ENCODE measurements around the gene RIC3.

The RIC3 gene

GRCh38 chr11:8081591-8082250 lies 87.1 kb downstream of the RIC3 start:
- no peak overlapping the region for H2BK12ac ChIP-seq (ENCODE audit: low read length in 2 of 2)
- H2BK15ac ChIP-seq (ENCODE audit: low read depth, poor library complexity, severe bottlenecking): no peak overlapping the region
- H3K27me3 ChIP-seq (ENCODE audit: control insufficient read depth in 1 of 2, insufficient read depth in 1 of 2, low read length in 2 of 2): peaks cover 0 to 84% of the 10 kb centered on the region in 2 experiments
- peak overlapping the region; percentile 55 for H2BK120ac ChIP-seq (ENCODE audit: low read depth, low read length)
- peak overlapping the region; percentile 58 to 77 for H3K4me3 ChIP-seq (ENCODE audit: insufficient read depth in 1 of 2, low read depth in 1 of 2, low read length in 2 of 2)
- peak overlapping the region; percentile 82 for H3K9ac ChIP-seq (ENCODE audit: low read length)
- H2AK5ac ChIP-seq (ENCODE audit: low read length, severe bottlenecking): no peak overlapping the region
- no peak overlapping the region for H3K27ac ChIP-seq (ENCODE audit: low read length, poor library complexity, severe bottlenecking)
- H4K91ac ChIP-seq (ENCODE audit: low read length): no peak overlapping the region
- H3K4ac ChIP-seq (ENCODE audit: low read depth in 1 of 2, low read length in 2 of 2): no peak overlapping the region
- peak overlapping the region in 1 of 2 experiments; percentile 28 for H3K18ac ChIP-seq (ENCODE audit: low read depth in 1 of 2, low read length in 2 of 2)
- no peak overlapping the region for H2BK5ac ChIP-seq (ENCODE audit: low read depth, low read length, poor library complexity, severe bottlenecking)
- H3K14ac ChIP-seq (ENCODE audit: low read length in 2 of 2): peak overlapping the region in 1 of 2 experiments; percentile 5
- H3K36me3 ChIP-seq (ENCODE audit: control insufficient read depth in 1 of 2, insufficient read depth in 2 of 2, low read depth in 1 of 2, low read length in 2 of 2): no peaks in the 10 kb centered on the region
- H3K4me2 ChIP-seq (ENCODE audit: low read length, poor library complexity, severe bottlenecking): peak overlapping the region; percentile 72
- no peaks in the 10 kb centered on the region for H3K9me3 ChIP-seq (ENCODE audit: control insufficient read depth, low read length)
- H4K8ac ChIP-seq (ENCODE audit: low read length): peak overlapping the region; percentile 62
- peak; percentile 19 for DNase-seq
- peaks cover 12% of the 10 kb centered on the region for H3K4me1 ChIP-seq (ENCODE audit: control insufficient read depth, insufficient read depth, low read depth, low read length)
- no peaks in the 10 kb centered on the region for H3K79me1 ChIP-seq (replicated peaks; ENCODE audit: low read length, poor library complexity, severe bottlenecking)
- H2AFZ ChIP-seq (ENCODE audit: low read depth, low read length): peak overlapping the region; percentile 57
- 25% methylated on average over 22 of the region's 24 CpGs for WGBS
- H3K23ac ChIP-seq (ENCODE audit: low read length in 2 of 2): no peak overlapping the region

- H3K4me2 ChIP-seq (ENCODE audit: low read length, poor library complexity, severe bottlenecking): peak within 1 kb of the TSS; percentile 81
- H2AFZ ChIP-seq (ENCODE audit: low read depth, low read length): peak within 1 kb of the TSS; percentile 66
- H3K9ac ChIP-seq (ENCODE audit: low read length): peak within 1 kb of the TSS; percentile 82
- peak within 1 kb of the TSS in 1 of 2 experiments; percentile 5 for H3K14ac ChIP-seq (ENCODE audit: low read length in 2 of 2)
- H3K27ac ChIP-seq (ENCODE audit: low read length, poor library complexity, severe bottlenecking): no peak within 1 kb of the TSS
- H3K18ac ChIP-seq (ENCODE audit: low read depth in 1 of 2, low read length in 2 of 2): peak within 1 kb of the TSS; percentile 16 to 28
- H4K91ac ChIP-seq (ENCODE audit: low read length): no peak within 1 kb of the TSS
- peak within 1 kb of the TSS in 1 of 2 experiments; percentile 4 for H3K4ac ChIP-seq (ENCODE audit: low read depth in 1 of 2, low read length in 2 of 2)
- peak within 1 kb of the TSS; percentile 62 for H4K8ac ChIP-seq (ENCODE audit: low read length)
- peaks cover 12% of the 10 kb centered on the region for H3K4me1 ChIP-seq (ENCODE audit: control insufficient read depth, insufficient read depth, low read depth, low read length)
- H2BK15ac ChIP-seq (ENCODE audit: low read depth, poor library complexity, severe bottlenecking): no peak within 1 kb of the TSS
- H3K27me3 ChIP-seq (ENCODE audit: control insufficient read depth in 1 of 2, insufficient read depth in 1 of 2, low read length in 2 of 2): peaks cover 0 to 85% of the 10 kb centered on the region in 2 experiments
- H2BK120ac ChIP-seq (ENCODE audit: low read depth, low read length): peak within 1 kb of the TSS; percentile 55
- WGBS: under 1% methylated on average over 59 of the region's 104 CpGs
- no peaks in the 10 kb centered on the region for H3K9me3 ChIP-seq (ENCODE audit: control insufficient read depth, low read length)
- no peak within 1 kb of the TSS for H2AK5ac ChIP-seq (ENCODE audit: low read length, severe bottlenecking)
- H2BK12ac ChIP-seq (ENCODE audit: low read length in 2 of 2): no peak within 1 kb of the TSS
- H2BK5ac ChIP-seq (ENCODE audit: low read depth, low read length, poor library complexity, severe bottlenecking): no peak within 1 kb of the TSS
- peak within 1 kb of the TSS in 1 of 2 experiments; percentile 81 for H3K23ac ChIP-seq (ENCODE audit: low read length in 2 of 2)
- peak within 1 kb of the TSS; percentile 58 to 81 for H3K4me3 ChIP-seq (ENCODE audit: insufficient read depth in 1 of 2, low read depth in 1 of 2, low read length in 2 of 2)
- no peaks in the 10 kb centered on the region for H3K36me3 ChIP-seq (ENCODE audit: control insufficient read depth in 1 of 2, insufficient read depth in 2 of 2, low read depth in 1 of 2, low read length in 2 of 2)
- no peaks in the 10 kb centered on the region for H3K79me1 ChIP-seq (replicated peaks; ENCODE audit: low read length, poor library complexity, severe bottlenecking)
- DNase-seq: peak; percentile 20
Observed at GRCh38 chr11:8080674-8081590, 87.9 kb downstream of the RIC3 start, which contains the start of gene TUB. TUB (plus strand) TSS chr11:8081211; CDS start chr11:8081511, 300 bp downstream.

GRCh38 chr11:8080069-8080670 lies 88.7 kb downstream of the RIC3 start:
- H3K36me3 ChIP-seq (ENCODE audit: control insufficient read depth in 1 of 2, insufficient read depth in 2 of 2, low read depth in 1 of 2, low read length in 2 of 2): no peaks in the 10 kb centered on the region
- H3K18ac ChIP-seq (ENCODE audit: low read depth in 1 of 2, low read length in 2 of 2): no peak overlapping the region
- H3K4me3 ChIP-seq (ENCODE audit: insufficient read depth in 1 of 2, low read depth in 1 of 2, low read length in 2 of 2): peak overlapping the region in 1 of 2 experiments; percentile 81
- no peak overlapping the region for H4K8ac ChIP-seq (ENCODE audit: low read length)
- H2AFZ ChIP-seq (ENCODE audit: low read depth, low read length): peak overlapping the region; percentile 66
- peak overlapping the region; percentile 82 for H3K9ac ChIP-seq (ENCODE audit: low read length)
- H3K14ac ChIP-seq (ENCODE audit: low read length in 2 of 2): no peak overlapping the region
- no peak overlapping the region for H2BK12ac ChIP-seq (ENCODE audit: low read length in 2 of 2)
- H3K23ac ChIP-seq (ENCODE audit: low read length in 2 of 2): no peak overlapping the region
- no peak overlapping the region for H2BK15ac ChIP-seq (ENCODE audit: low read depth, poor library complexity, severe bottlenecking)
- H3K27ac ChIP-seq (ENCODE audit: low read length, poor library complexity, severe bottlenecking): no peak overlapping the region
- DNase-seq: no peak
- H2AK5ac ChIP-seq (ENCODE audit: low read length, severe bottlenecking): no peak overlapping the region
- 91% methylated on average over 22 of the region's 24 CpGs for WGBS
- H2BK120ac ChIP-seq (ENCODE audit: low read depth, low read length): no peak overlapping the region
- H3K27me3 ChIP-seq (ENCODE audit: control insufficient read depth in 1 of 2, insufficient read depth in 1 of 2, low read length in 2 of 2): peaks cover 0 to 83% of the 10 kb centered on the region in 2 experiments
- H4K91ac ChIP-seq (ENCODE audit: low read length): no peak overlapping the region
- H3K4ac ChIP-seq (ENCODE audit: low read depth in 1 of 2, low read length in 2 of 2): no peak overlapping the region
- no peak overlapping the region for H2BK5ac ChIP-seq (ENCODE audit: low read depth, low read length, poor library complexity, severe bottlenecking)
- H3K4me1 ChIP-seq (ENCODE audit: control insufficient read depth, insufficient read depth, low read depth, low read length): peaks cover 12% of the 10 kb centered on the region
- no peaks in the 10 kb centered on the region for H3K9me3 ChIP-seq (ENCODE audit: control insufficient read depth, low read length)
- H3K79me1 ChIP-seq (replicated peaks; ENCODE audit: low read length, poor library complexity, severe bottlenecking): no peaks in the 10 kb centered on the region
- H3K4me2 ChIP-seq (ENCODE audit: low read length, poor library complexity, severe bottlenecking): no peak overlapping the region

Data from mesenchymal stem cell (in vitro differentiated cells and primary cell).